Vagina (tissue), 2 donors: ENCODE measurements around the gene GAMT. TPM values are rescaled to one million over a fixed set of nuclear protein-coding genes. Genes with fewer than 3 reads are reported as not detected.

ENCODE experiments used
- DNase-seq, 2 donors: peaks; one replicate each; pipeline ENCODE4 v3.0.0-alpha.2; 2017; ENCODE audit errors: extremely low spot score in 2 of 2
- H3K27ac ChIP-seq: fragments of 200-600 bp; sonication (generic); one replicate; pipeline ENCODE4 v1.5.1; 2019
- H3K27me3 ChIP-seq: fragments of 200-600 bp; sonication (generic); one replicate; pipeline ENCODE4 v1.5.1; 2019
- H3K36me3 ChIP-seq, 2 donors: fragments of 200-600 bp; sonication (generic); one replicate each; pipeline ENCODE4 v1.5.1; 2017 to 2019
- H3K4me1 ChIP-seq: fragments of 200-600 bp; sonication (generic); one replicate; pipeline ENCODE4 v1.5.1; 2019
- H3K4me3 ChIP-seq, 2 donors: fragments of 200-600 bp; sonication (generic); 1 replicate in 1 of 2; 2 replicates in 1 of 2; pipeline ENCODE4 v1.5.1; 2016 to 2019
- H3K9me3 ChIP-seq: fragments of 200-600 bp; sonication (generic); one replicate; pipeline ENCODE4 v1.5.1; 2019
- CTCF ChIP-seq, 3 experiments: fragments of 450-650 bp in 2 of 3; fragments of 200-600 bp in 1 of 3; sonication (generic) in 1 of 3; IDR thresholded peaks; one replicate each; pipeline ENCODE4 v1.5.1; 2017 to 2019; ENCODE audit warnings: antibody characterized with exemption in 3 of 3, mild to moderate bottlenecking in 2 of 3, moderate library complexity in 2 of 3
- POLR2A ChIP-seq, 2 donors: fragments of 450-650 bp; IDR thresholded peaks; one replicate each; pipeline ENCODE4 v1.6.1; 2017; ENCODE audit warnings: antibody characterized with exemption in 2 of 2, mild to moderate bottlenecking in 2 of 2, moderate library complexity in 2 of 2
- POLR2AphosphoS5 ChIP-seq, 2 donors: sonication (generic); formaldehyde crosslinking; IDR thresholded peaks; one replicate each; pipeline ENCODE4 v1.9.0; 2017; ENCODE audit warnings: antibody characterized with exemption in 2 of 2, mild to moderate bottlenecking in 2 of 2, low read depth in 1 of 2; ENCODE audit not compliant: insufficient read depth in 1 of 2
- intact Hi-C: fragments of 100-400 bp; cut with DNase I; formaldehyde crosslinking; loops from one replicate; pipeline ENCODE4 v1.15.1; 2023
- total RNA-seq: library from RNA; depleted of rRNA; stranded (reverse); fragments of >200 nt; gene quantifications from one replicate; pipeline ENCODE4 v1.2.3, GENCODE V29; 2016

The GAMT gene
- total RNA-seq, 1 donor from 2014 or later: 29.0 TPM

GRCh38 chr19:1418496-1418775 lies 17.1 kb upstream of the GAMT start:
- no peak for DNase-seq
- Histone ChIP-seq H3K9me3 (no peaks in the 10 kb centered on the region), H3K27me3 (no peaks in the 10 kb centered on the region), H3K27ac (no peak overlapping the region), H3K36me3 (peaks cover 0 to 43% of the 10 kb centered on the region in 2 donors), H3K4me1 (peaks cover 50% of the 10 kb centered on the region), H3K4me3 (no peak overlapping the region)
- intact Hi-C loops: no loop called here
- no peak for TF ChIP-seq CTCF (IDR thresholded peaks at IDR 0.05)
- no peak for TF ChIP-seq POLR2A (IDR thresholded peaks at IDR 0.05)
- no peak for TF ChIP-seq POLR2AphosphoS5 (IDR thresholded peaks at IDR 0.05; ENCODE audit: insufficient read depth in 1 of 2, low read depth in 1 of 2)

- Histone ChIP-seq H3K36me3 (peaks cover 0 to 40% of the 10 kb centered on the region in 2 donors), H3K27ac (no peak overlapping the region), H3K4me3 (no peak overlapping the region), H3K27me3 (no peaks in the 10 kb centered on the region), H3K9me3 (no peaks in the 10 kb centered on the region), H3K4me1 (peaks cover 55% of the 10 kb centered on the region)
- TF ChIP-seq POLR2AphosphoS5 (IDR thresholded peaks at IDR 0.05; ENCODE audit: insufficient read depth in 1 of 2, low read depth in 1 of 2) (no peak), POLR2A (IDR thresholded peaks at IDR 0.05) (no peak), CTCF (IDR thresholded peaks at IDR 0.05) (no peak)
- intact Hi-C loops: no loop called here
- no peak for DNase-seq
These were observed 16.5 kb upstream of the GAMT start for GRCh38 chr19:1417681-1418495.

- no peak for TF ChIP-seq POLR2A (IDR thresholded peaks at IDR 0.05)
- TF ChIP-seq POLR2AphosphoS5 (IDR thresholded peaks at IDR 0.05; ENCODE audit: insufficient read depth in 1 of 2, low read depth in 1 of 2): no peak
- no peak for TF ChIP-seq CTCF (IDR thresholded peaks at IDR 0.05)
- intact Hi-C loops: no loop called here
- DNase-seq: no peak
- H3K36me3 ChIP-seq: peaks cover 0 to 33% of the 10 kb centered on the region in 2 donors
- no peaks in the 10 kb centered on the region for H3K27me3 ChIP-seq
- H3K9me3 ChIP-seq: no peaks in the 10 kb centered on the region
- H3K4me3 ChIP-seq: no peak overlapping the region
- peak overlapping the region; percentile 87 for H3K27ac ChIP-seq
- H3K4me1 ChIP-seq: peaks cover 63% of the 10 kb centered on the region
These were observed 15.8 kb upstream of the GAMT start for GRCh38 chr19:1417145-1417544.

- intact Hi-C loops: no loop called here
- Histone ChIP-seq H3K4me3 (peak overlapping the region; percentile 12 to 16), H3K4me1 (peaks cover 72% of the 10 kb centered on the region), H3K27ac (peak overlapping the region; percentile 87), H3K27me3 (no peaks in the 10 kb centered on the region), H3K36me3 (peaks cover 0 to 24% of the 10 kb centered on the region in 2 donors), H3K9me3 (no peaks in the 10 kb centered on the region)
- TF ChIP-seq CTCF (IDR thresholded peaks at IDR 0.05) (no peak), POLR2A (IDR thresholded peaks at IDR 0.05) (no peak), POLR2AphosphoS5 (IDR thresholded peaks at IDR 0.05; ENCODE audit: insufficient read depth in 1 of 2, low read depth in 1 of 2) (no peak)
- DNase-seq: no peak
These were observed 14.9 kb upstream of the GAMT start for GRCh38 chr19:1416014-1416841.
